Fibroblast of lung (primary cell): ENCODE measurements around the gene DAND5.
"Not testable (repeated sequence)": the region's sequence is repeated elsewhere in the genome, so short reads cannot be mapped to it uniquely, and the experiment has no call there.

Experiments used
- CTCF ChIP-seq, 2 donors: IDR thresholded peaks in 1 of 2; conservative IDR thresholded peaks in 1 of 2; 1 replicate in 1 of 2; 2 replicates in 1 of 2; pipeline ENCODE4 v1.5.1; 2011 to 2012; ENCODE audit warnings: low read length in 2 of 2, control low read depth in 1 of 2, inconsistent platforms in 1 of 2, low read depth in 1 of 2, mild to moderate bottlenecking in 1 of 2
- EZH2 ChIP-seq: IDR thresholded peaks from 2 replicates; pipeline ENCODE4 v1.5.1; 2012; ENCODE audit warnings: low read length, control low read depth, mild to moderate bottlenecking; ENCODE audit errors: missing control alignments

- TF ChIP-seq CTCF (conservative IDR thresholded peaks at IDR 0.05 in 1 of 2, IDR thresholded peaks at IDR 0.05 in 1 of 2; ENCODE audit: low read depth in 1 of 2, low read length in 2 of 2); EZH2: not testable (repeated sequence)
Observed at GRCh38 chr19:12952050-12952449, 17.3 kb upstream of the DAND5 start.
